Activated T-cell treated with anti-CD3 and anti-CD28 coated beads, Interleukin-2, amount 50 U/mL, for 4 hours (primary cell): Measurements from ENCODE around the gene SORL1. TPM values are rescaled to one million over a fixed set of nuclear protein-coding genes. Genes with fewer than 3 reads are reported as not detected.
A peak's percentile ranks its signal among the peaks of the same experiment; 100 is the strongest.

Source experiments
- ATAC-seq, 2 donors: fragments of 200-7000 bp; cut with Tn5 transposase; one replicate each; pipeline ENCODE4 v1.10.0; 2021
- DNase-seq: peaks from one replicate; pipeline ENCODE4 v3.0.0-alpha.2; 2020
- H3K27me3 Mint-ChIP-seq: one replicate; pipeline ENCODE4 v1.8.0; 2021; ENCODE audit warnings: low read depth, mixed read lengths
- H3K36me3 Mint-ChIP-seq: one replicate; pipeline ENCODE4 v1.8.0; 2022; ENCODE audit warnings: mixed read lengths; ENCODE audit not compliant: insufficient read depth
- H3K4me1 Mint-ChIP-seq: one replicate; pipeline ENCODE4 v1.8.0; 2021; ENCODE audit warnings: low read depth, mixed read lengths
- H3K4me3 Mint-ChIP-seq: one replicate; pipeline ENCODE4 v1.8.0; 2021; ENCODE audit warnings: mild to moderate bottlenecking, moderate library complexity, mixed read lengths
- H3K9me3 Mint-ChIP-seq: one replicate; pipeline ENCODE4 v1.8.0; 2021; ENCODE audit warnings: mixed read lengths
- total RNA-seq, 3 donors: library from RNA; stranded (reverse); gene quantifications; one replicate each; pipeline ENCODE4 v1.2.1, GENCODE V29; 2021

Gene SORL1
- total RNA-seq, 3 donors from 2014 or later = 21.3 to 25.6 (median 21.3) TPM

GRCh38 chr11:121523581-121524232 lies 71.6 kb downstream of the SORL1 start:
- H3K36me3 Mint-ChIP-seq = peaks cover 55% of the 10 kb centered on the region
- H3K27me3 Mint-ChIP-seq = no peaks in the 10 kb centered on the region
- H3K4me3 Mint-ChIP-seq = no peak overlapping the region
- DNase-seq (no peak), ATAC-seq (no peak)
- H3K4me1 Mint-ChIP-seq = peaks cover 37% of the 10 kb centered on the region
- peaks cover 3% of the 10 kb centered on the region for H3K9me3 Mint-ChIP-seq

- H3K4me1 Mint-ChIP-seq = peaks cover 35% of the 10 kb centered on the region
- no peak for ATAC-seq
- no peak overlapping the region for H3K4me3 Mint-ChIP-seq
- no peak for DNase-seq
- no peaks in the 10 kb centered on the region for H3K27me3 Mint-ChIP-seq
- H3K36me3 Mint-ChIP-seq = peaks cover 57% of the 10 kb centered on the region
- peaks cover 3% of the 10 kb centered on the region for H3K9me3 Mint-ChIP-seq
Observed at GRCh38 chr11:121524233-121524631, 72.1 kb downstream of the SORL1 start.

GRCh38 chr11:121525376-121525775 lies 73.3 kb downstream of the SORL1 start:
- Mint-ChIP-seq H3K4me3 (no peak overlapping the region), H3K36me3 (peaks cover 63% of the 10 kb centered on the region), H3K9me3 (peaks cover 13% of the 10 kb centered on the region), H3K4me1 (peaks cover 31% of the 10 kb centered on the region), H3K27me3 (no peaks in the 10 kb centered on the region)
- ATAC-seq (no peak), DNase-seq (no peak)

- H3K4me1 Mint-ChIP-seq = peaks cover 23% of the 10 kb centered on the region
- ATAC-seq (no peak), DNase-seq (no peak)
- peaks cover 15% of the 10 kb centered on the region for H3K9me3 Mint-ChIP-seq
- H3K4me3 Mint-ChIP-seq = no peak overlapping the region
- no peaks in the 10 kb centered on the region for H3K27me3 Mint-ChIP-seq
- peaks cover 58% of the 10 kb centered on the region for H3K36me3 Mint-ChIP-seq
Observed at GRCh38 chr11:121530257-121530656, 78.1 kb downstream of the SORL1 start.

- H3K27me3 Mint-ChIP-seq = no peaks in the 10 kb centered on the region
- H3K4me1 Mint-ChIP-seq = peaks cover 34% of the 10 kb centered on the region
- DNase-seq (no peak), ATAC-seq (no peak)
- H3K36me3 Mint-ChIP-seq = peaks cover 59% of the 10 kb centered on the region
- peaks cover 15% of the 10 kb centered on the region for H3K9me3 Mint-ChIP-seq
- no peak overlapping the region for H3K4me3 Mint-ChIP-seq
Observed at GRCh38 chr11:121533601-121534000, 81.5 kb downstream of the SORL1 start.

- Mint-ChIP-seq H3K27me3 (no peaks in the 10 kb centered on the region), H3K9me3 (peaks cover 14% of the 10 kb centered on the region), H3K4me1 (peaks cover 39% of the 10 kb centered on the region), H3K4me3 (no peak overlapping the region), H3K36me3 (peaks cover 57% of the 10 kb centered on the region)
- no peak for ATAC-seq
- no peak for DNase-seq
Observed at GRCh38 chr11:121534131-121535093, 82.3 kb downstream of the SORL1 start.

GRCh38 chr11:121535129-121535796 lies 83.1 kb downstream of the SORL1 start:
- no peaks in the 10 kb centered on the region for H3K27me3 Mint-ChIP-seq
- H3K36me3 Mint-ChIP-seq = peaks cover 52% of the 10 kb centered on the region
- H3K4me1 Mint-ChIP-seq = peaks cover 44% of the 10 kb centered on the region
- no peak overlapping the region for H3K4me3 Mint-ChIP-seq
- ATAC-seq (no peak), DNase-seq (no peak)
- H3K9me3 Mint-ChIP-seq = peaks cover 6% of the 10 kb centered on the region

- peaks cover 49% of the 10 kb centered on the region for H3K36me3 Mint-ChIP-seq
- no peaks in the 10 kb centered on the region for H3K9me3 Mint-ChIP-seq
- ATAC-seq = no peak
- DNase-seq = no peak
- peaks cover 50% of the 10 kb centered on the region for H3K4me1 Mint-ChIP-seq
- H3K4me3 Mint-ChIP-seq = no peak overlapping the region
- H3K27me3 Mint-ChIP-seq = no peaks in the 10 kb centered on the region
Observed at GRCh38 chr11:121536126-121536525, 84.0 kb downstream of the SORL1 start.

GRCh38 chr11:121538054-121538453 lies 85.9 kb downstream of the SORL1 start:
- DNase-seq (no peak), ATAC-seq (peak; percentile 25 to 66)
- H3K27me3 Mint-ChIP-seq = no peaks in the 10 kb centered on the region
- no peaks in the 10 kb centered on the region for H3K9me3 Mint-ChIP-seq
- H3K36me3 Mint-ChIP-seq = peaks cover 50% of the 10 kb centered on the region
- H3K4me3 Mint-ChIP-seq = no peak overlapping the region
- peaks cover 50% of the 10 kb centered on the region for H3K4me1 Mint-ChIP-seq

GRCh38 chr11:121539000-121539399 lies 86.9 kb downstream of the SORL1 start:
- no peak overlapping the region for H3K4me3 Mint-ChIP-seq
- no peaks in the 10 kb centered on the region for H3K9me3 Mint-ChIP-seq
- H3K27me3 Mint-ChIP-seq = no peaks in the 10 kb centered on the region
- peaks cover 53% of the 10 kb centered on the region for H3K36me3 Mint-ChIP-seq
- ATAC-seq (no peak), DNase-seq (no peak)
- H3K4me1 Mint-ChIP-seq = peaks cover 54% of the 10 kb centered on the region

- Mint-ChIP-seq H3K9me3 (no peaks in the 10 kb centered on the region), H3K36me3 (peaks cover 52% of the 10 kb centered on the region), H3K4me1 (peaks cover 64% of the 10 kb centered on the region), H3K27me3 (no peaks in the 10 kb centered on the region), H3K4me3 (no peak overlapping the region)
- ATAC-seq (peak; percentile 41 to 58), DNase-seq (no peak)
Observed at GRCh38 chr11:121540627-121541026, 88.5 kb downstream of the SORL1 start.

- Mint-ChIP-seq H3K4me1 (peaks cover 55% of the 10 kb centered on the region), H3K27me3 (no peaks in the 10 kb centered on the region)
Observed at GRCh38 chr11:121543836-121544380, 91.8 kb downstream of the SORL1 start.

GRCh38 chr11:121544956-121545355 lies 92.8 kb downstream of the SORL1 start:
- H3K36me3 Mint-ChIP-seq = peaks cover 46% of the 10 kb centered on the region
- H3K4me1 Mint-ChIP-seq = peaks cover 48% of the 10 kb centered on the region
- no peak overlapping the region for H3K4me3 Mint-ChIP-seq
- no peaks in the 10 kb centered on the region for H3K27me3 Mint-ChIP-seq
- ATAC-seq (peak; percentile 65 to 70), DNase-seq (no peak)
- H3K9me3 Mint-ChIP-seq = no peaks in the 10 kb centered on the region

More at GRCh38 chr11:121543836-121544380, 91.8 kb downstream of the SORL1 start:
- ATAC-seq (no peak), DNase-seq (no peak)
- Mint-ChIP-seq H3K9me3 (no peaks in the 10 kb centered on the region), H3K36me3 (peaks cover 51% of the 10 kb centered on the region), H3K4me3 (no peak overlapping the region)

GRCh38 chr11:121547574-121547973 lies 95.5 kb downstream of the SORL1 start:
- ATAC-seq = no peak
- Mint-ChIP-seq H3K36me3 (peaks cover 44% of the 10 kb centered on the region), H3K27me3 (no peaks in the 10 kb centered on the region)

More at GRCh38 chr11:121547574-121547973, 95.5 kb downstream of the SORL1 start:
- no peak overlapping the region for H3K4me3 Mint-ChIP-seq
- peaks cover 38% of the 10 kb centered on the region for H3K4me1 Mint-ChIP-seq
- DNase-seq = no peak
- H3K9me3 Mint-ChIP-seq = no peaks in the 10 kb centered on the region
